GM19468 (cell line): ENCODE results near the gene RGL1.

ENCODE experiments used
- ATAC-seq: cut with Tn5 transposase; IDR thresholded peaks from one replicate; pipeline ENCODE4 v1.9.1; 2021; ENCODE audit warnings: mild to moderate bottlenecking, moderate library complexity, moderate number of reproducible peaks; ENCODE audit not compliant: unreplicated experiment; ENCODE audit errors: extremely low read depth

The RGL1 gene

DNA sequence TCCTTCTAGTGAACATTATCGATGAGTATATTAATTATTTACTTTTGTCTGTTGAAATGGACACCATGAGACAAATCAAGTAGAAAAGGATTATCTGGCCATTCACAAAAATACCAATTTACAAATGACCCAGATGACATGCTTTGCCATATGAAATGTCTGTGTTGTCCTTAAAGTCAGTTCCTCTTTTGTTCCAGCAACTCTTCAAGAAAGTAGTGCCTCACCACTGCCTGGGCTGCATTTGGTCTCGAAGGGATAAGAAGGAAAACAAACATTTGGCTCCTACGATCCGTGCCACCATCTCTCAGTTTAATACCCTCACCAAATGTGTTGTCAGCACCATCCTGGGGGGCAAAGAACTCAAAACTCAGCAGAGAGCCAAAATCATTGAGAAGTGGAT lies 79.6 kb downstream of the RGL1 start:
- no peak for ATAC-seq

DNA sequence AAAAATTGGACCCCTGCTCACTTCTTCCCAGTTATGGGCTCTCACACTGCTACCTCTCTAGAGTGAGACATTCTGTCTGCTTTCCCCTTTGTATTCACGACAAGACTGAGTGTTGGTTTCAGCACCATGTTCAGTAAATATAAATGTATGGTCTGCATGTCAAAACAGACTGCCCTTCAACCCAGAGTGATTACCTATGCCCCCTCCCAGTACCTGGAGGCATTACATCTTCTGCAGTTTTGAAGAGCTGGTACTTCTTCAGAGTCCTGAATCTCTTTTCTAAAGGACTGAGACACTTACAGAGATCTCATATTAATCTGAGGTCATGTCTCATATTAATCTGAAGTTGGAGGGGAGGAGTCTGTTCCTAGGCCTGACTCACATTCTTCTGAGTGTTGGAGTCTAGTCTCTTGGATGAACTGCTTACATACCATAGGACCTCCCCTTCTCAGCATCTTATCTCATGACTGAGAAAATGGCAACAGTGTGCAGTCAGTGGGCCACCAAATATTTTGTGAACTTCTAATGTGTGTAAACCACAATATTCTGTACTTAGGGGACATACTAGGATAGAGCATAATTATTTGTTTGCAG lies 80.3 kb downstream of the RGL1 start:
- ATAC-seq, result no peak

DNA sequence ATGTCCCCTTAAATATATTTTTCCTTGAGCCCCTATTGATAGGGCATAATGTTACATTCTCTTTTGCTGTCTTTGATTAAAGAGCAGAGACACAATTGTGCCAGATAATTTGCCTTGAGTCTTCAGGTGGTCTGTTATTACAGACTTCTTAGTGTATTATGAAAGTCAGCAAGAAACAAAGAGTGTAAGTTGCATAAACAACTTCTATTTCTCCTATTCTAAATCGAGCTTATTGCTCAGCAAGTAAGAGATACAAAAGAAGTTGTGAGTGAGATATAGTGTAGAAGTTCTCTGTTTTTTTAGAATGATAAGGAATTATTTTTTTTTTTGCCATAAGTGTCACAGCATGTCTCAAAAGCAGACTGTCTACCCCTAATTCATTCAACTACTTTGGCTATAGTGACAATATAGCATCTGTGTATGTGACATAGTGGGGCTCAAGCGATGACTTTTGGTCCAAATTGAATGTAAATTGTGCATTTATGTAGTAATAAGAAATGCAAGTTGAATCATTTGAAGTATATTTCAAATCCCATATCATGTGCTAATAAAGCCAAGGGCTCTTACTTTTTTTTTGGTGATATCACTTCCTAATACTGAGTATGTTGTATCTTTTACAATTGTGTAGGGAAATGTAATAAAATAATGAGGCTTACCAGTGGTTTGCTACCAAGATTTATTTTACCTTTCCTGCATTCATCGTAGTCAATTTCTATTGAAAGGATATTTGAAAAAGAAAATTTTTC lies 81.3 kb downstream of the RGL1 start:
- no peak for ATAC-seq

DNA sequence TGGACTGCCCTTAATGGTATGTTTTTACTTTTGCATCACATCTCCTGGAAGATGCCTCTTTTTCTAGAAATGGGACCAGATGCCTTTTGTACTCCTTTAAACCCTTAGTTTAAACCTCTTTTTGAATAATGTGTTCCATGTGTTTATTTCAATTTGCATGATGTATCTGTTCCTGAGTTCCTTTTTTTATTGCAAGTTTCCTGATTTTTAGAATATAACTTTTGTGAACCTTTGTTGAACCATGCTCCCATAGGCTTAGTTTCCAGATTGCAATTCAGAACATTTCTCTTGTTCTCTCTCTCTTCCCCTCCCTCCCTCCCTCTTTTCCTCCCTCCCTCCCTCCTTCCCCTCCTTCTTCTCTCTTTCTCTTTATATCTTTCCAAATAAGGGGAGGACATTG lies 81.9 kb downstream of the RGL1 start:
- ATAC-seq, result no peak

DNA sequence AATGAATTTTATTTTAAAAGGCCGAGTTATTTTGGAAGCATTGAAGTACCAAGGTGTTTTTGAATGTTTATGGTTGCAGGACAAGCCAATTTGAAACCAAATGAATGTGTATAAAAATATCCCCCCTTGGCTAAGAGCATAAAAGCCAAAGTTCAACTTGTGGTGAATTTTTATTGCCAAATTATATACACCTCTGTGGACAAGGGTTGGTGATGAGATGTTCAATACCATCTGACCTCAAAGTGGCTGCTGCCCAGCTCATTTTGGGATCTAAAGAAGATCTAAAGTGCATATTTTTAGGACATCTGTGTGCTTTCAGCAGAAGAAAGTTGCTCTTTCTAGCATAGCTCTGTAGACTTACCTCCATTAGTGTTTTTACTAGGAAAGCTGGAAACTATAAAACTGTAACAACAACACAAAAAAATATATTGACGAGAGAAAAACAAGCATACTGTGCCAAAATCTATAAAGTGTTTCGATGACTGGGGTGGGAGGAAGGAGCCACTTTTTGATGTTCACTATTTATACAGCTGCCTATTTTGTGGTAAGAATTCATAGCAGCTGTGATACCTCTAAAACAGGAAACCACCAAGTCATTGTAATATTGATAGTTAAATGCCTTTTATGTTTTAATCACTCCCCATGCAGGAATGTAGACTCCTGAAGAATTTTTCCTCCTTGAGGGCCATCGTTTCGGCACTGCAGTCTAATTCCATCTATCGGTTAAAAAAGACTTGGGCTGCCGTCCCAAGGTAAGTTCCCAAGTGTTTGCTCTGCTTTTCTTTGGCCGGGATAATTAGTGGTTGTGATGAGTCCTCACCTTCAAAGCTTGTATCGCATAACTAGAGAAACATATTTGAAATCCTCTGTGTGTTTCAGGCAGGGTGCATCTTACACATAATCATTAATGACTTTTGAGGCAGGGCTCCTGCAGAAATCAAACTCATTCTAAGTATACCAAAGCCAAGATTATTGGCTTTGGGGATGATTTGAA lies 83.2 kb downstream of the RGL1 start:
- no peak for ATAC-seq

DNA sequence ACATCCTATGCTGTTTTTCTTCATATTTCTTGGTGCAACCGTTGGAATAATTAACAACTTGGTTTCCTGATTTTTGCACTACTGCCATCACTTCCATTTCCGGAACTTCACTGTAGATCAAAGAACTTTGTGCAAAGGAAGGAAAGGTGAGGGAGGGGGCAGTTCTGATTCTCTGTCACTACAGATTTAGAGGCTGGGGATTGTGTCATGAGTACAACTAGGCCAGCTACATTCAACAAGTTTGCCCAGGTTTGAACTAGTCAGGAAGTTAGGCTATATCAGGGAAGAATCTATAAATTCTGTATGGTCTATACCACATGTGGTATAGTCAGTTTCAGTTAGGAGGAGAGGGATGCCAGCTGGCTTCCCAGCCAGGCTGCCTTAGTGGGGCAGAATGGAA lies 84.2 kb downstream of the RGL1 start:
- ATAC-seq, result no peak

DNA sequence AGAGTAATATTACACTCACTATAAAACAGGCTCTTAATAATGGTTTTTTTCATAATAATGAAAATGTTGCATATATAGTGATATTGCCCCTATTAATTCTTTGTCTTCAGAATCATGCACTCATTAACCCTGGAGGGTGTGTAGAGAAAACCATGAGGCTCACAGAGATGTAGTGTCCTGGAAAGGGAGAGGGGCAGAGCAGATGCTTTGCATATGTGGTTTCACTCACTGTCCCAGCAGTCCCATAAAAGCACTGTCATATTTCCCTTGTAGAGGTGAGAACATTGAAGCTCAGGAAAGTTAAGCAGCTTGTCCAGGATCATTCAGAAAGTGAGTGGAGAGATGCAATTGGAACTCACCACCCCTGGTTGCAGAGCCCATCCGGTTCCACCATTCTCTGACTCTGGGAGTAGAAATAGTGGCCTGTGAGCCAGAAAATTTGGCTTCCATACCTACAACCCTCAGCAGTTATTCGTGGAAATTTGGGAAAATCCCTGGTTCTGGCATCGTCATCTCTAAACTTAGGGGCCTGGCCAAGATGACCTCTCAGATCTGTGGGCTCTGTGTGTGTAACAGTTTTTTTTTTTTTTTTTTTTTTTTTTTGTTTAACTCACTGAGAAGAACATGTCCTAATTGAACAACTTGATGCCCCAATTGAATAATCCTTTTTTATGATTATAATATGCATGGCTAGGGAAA lies 86.4 kb downstream of the RGL1 start:
- peak; percentile 77 for ATAC-seq

DNA sequence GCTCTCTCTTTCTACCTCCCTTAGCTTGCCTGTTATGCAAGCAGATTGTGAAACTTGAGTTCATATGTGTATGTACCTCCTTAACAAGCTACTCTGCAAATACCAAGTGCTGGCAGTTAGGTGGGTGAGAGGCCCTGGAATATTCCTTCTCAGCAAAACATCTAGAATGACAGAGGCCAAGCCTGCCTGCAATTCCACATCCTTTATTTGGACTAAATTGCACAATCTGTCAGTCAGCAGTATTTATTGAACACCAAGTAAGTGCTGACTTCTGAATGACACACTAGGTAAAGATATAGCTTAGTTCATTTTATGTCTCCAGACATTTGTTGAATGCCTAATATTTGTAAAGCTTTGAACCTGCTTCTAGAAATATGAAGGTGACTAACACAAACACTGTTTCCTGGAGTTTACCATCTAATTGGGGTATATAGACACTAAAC lies 87.5 kb downstream of the RGL1 start:
- ATAC-seq, result no peak

DNA sequence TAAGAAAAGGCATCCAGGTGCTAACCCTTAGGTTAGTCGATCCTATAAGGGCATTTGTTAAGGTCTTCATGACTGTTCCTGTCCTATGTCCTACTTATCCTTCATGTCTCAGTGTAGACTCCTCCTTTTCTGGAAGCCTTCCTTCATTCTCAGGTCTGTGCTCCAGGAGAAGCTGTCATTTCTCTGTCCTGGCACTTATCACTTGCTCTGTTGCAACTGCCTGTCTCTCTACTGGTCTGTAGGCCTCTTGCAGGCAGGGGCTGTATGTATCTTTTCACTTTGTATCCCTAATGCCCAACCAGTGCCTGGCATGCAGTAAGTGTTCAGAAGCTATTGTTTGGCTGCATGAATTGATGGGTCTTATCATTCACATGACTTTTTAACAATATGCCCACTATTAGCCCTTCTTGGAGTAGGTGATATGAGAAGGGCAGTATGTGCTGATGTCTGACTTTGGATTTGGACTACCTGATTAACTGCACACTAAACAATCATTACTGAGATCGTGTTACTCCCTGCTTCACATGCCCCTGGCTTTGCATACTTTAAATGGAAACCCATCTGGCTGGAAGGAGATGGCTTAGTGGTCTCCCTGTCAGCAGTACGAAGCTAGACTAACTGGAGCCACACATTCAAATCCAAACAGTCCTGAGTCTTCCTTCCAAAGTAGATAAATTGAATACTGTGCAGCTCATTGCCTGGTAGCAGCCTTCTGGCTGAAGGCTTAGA lies 88.8 kb downstream of the RGL1 start:
- no peak for ATAC-seq

DNA sequence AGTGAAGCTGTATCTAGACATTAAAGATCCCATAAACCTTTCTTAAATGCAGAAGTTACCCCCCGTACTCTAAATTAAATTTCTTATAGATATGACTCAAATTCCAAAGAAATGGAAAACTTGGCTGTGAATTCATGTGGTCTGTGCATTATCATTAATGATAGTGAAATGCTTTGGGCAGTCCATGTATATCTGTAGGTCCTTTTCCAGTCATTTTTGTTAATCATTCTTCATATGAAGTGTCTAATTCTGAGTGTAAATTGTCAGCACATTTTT lies 89.3 kb downstream of the RGL1 start:
- ATAC-seq, result no peak

DNA sequence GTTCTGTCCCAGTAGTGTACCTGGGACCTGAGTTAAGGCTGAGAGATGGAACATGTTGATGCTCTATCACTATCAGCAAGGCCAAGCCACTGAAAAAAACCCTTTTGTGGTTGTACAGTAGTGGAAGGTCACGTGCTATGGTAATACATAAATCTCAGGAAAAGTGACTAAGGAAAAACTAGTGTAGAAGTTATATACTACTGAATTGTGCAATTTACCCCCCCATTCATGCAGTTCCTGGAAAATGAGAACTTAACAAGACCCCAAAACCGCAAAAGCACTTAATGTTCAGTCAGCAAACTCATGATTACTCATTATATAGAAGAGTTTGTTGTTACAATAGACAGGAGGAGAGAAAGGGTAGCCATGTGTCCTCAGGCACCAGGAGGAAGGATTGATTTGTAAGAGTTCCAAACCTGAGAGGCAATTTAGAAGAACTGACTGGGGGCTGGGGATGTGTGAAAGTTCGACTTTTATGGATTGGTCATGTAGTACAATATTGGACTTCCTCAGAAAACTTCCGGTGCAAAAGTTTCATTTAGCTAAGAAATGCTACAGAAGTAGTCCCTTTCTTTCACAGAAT lies 91.6 kb downstream of the RGL1 start:
- no peak for ATAC-seq

DNA sequence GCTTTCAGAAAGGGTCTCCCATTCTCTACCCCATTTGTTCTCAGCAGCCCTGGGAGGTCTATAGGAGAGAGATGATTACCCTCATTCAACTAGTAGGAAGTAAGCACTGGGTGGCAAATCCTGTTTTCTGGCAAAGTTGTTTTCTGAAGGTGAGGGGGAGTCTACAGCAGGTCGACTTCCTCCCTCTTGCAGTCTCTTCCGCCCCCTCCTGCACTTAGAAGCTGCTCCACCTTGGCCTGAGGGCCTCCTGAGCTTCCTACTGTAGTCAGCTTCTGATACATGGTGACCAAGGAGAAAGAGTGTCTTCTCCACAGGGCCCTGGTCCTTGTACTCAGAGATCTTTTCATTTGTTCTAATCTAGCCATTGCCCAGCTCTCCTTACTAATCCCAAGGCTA lies 93.1 kb downstream of the RGL1 start:
- ATAC-seq, result no peak

DNA sequence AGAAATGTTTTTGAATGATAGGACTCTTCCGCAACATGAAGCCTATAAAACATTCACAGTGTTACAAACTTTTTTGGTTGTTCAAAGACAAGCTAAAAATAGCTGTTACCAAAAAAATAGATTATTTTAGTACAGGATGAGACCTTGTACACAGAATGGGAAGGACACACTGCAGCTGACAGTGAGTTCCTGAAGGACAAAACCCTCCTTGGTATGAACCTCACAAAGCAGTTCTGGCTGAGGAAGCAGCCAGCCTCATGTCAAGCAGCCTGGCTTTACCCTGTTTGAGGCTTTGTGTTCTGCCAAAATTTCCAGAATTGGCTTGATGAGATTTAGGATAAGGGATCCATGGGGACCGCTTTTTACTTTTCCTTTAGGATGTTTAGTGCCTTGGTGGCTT lies 93.7 kb downstream of the RGL1 start:
- ATAC-seq, result no peak

DNA sequence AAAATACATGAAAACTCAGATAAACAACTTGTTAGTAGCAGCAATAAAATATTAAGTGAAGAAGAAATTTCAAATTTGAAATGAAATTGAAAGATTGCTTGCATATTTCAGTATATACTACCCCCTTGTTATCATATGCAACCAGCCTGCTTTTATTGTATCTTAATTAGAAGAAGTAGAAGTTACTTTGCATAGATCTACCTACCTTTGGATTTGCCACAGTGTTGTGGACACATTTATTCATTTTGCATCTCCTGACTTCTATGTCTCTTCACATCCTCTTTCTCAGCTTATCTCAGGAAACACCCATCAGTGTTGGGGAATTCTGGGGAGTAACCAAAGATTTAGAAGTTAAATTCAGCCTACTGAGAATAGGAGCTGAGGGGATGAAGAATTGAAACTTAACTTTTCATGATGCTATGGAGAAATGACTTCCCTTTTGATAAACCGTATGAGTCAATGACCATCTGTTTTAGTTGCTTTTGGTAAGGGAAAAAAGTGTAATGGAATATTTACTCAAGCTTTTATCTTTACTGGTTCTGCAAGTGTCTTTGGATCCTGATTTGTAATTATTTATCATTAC lies 96.9 kb downstream of the RGL1 start:
- ATAC-seq, result no peak

DNA sequence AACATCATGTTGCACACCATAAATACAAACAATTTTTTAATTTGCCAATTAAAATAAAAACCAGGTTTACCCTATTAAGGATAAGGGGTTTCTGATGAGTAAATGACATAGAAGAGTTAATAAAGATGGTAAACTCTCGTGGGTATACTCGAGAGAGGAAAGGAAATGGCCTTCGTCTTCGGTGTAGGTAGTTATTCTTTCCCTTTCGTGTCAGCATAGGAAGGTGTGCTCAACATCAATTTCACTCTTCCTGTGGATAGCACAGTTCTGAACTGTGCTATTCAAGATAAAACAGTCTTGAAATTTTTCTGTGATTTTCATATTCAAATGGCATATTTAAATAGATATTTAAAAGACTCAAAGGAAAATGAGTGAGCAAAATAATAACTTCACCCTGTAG lies 98.2 kb downstream of the RGL1 start:
- ATAC-seq, result no peak

DNA sequence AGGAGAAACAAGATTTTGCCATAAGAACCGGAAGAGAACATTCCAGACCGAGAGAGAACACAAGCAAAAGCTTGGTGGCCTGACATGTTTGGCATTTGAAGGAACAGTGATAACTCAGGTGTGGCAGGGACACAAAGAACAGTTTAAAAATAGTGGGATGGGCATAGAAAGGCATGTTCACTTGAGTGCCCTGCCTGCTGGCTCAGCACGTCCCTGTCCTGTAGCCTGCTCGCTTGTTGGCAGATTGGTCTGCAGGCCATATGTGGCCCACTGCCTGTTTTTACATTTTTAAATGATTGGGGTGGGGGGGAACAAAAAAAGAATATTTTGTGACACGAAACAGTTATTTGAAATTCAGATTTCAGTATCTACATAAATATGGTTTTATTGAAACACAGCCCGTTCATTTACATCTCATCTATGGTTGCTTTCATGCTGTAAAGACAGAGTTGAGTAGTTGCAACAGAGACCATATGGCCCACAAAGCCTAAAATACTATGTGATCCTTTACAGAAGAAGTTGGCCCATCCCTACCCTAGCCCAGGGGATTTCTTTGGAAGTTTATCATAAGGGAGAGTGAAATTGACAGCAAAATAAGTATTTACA lies 100.7 kb downstream of the RGL1 start:
- no peak for ATAC-seq

DNA sequence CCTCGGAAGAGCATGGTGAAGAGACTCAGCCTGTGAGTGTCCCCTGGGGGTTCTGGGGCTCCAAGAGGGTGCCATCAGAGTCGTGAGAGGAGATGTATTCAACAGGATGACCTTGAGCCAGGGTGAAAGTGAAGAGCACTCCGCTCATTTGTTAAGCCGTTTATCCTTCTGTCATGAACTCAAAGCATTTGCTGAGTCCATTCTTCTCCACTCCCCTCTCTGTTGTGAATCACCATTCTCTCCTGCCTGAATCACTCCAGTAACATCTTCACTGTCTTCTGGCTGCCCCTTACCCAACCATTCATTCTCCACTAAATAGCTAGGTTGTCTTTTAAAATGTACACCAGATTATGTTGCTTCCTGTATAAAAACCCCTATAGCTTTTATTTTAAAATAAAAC lies 102.2 kb downstream of the RGL1 start:
- ATAC-seq, result no peak

DNA sequence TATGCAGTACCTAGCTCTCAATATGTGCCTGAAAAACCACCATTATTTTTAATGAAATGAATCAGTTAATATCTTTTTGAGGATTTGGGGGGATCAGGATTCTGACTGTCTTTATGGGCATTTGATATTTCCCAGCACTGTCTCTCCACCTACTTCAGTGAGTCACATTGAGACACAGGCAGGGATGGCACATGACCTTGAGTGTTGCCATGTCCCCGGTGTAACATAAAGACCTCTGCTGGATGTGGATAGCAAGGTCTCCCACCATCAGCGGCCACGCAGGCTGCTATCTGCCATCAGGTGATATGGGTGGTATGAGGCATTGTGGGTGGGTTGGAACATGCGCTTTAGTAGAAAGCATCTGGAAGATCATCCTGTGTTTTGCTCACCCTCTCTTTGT lies 103.2 kb downstream of the RGL1 start:
- no peak for ATAC-seq

DNA sequence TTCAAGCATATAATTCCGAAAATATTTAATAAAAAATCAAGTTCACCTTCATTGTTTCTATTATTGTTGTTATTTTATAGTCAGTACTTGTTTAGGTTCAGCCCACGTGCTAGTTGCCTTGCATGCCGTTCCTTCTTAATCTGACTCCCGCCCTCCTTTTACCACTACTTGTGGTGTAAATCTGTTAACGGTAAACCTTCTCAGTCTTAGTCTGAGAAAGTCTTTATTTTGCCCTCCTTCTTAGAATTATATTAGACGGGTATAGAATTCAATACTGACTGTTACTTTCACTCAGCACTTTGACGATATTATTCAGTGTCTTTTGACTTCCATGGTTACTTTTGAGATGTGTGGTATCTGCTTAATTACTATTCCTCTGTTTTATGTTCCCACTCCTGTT lies 104.8 kb downstream of the RGL1 start:
- ATAC-seq, result no peak
